ENCODE results near the gene KLHL5.

The KLHL5 gene, protein sequence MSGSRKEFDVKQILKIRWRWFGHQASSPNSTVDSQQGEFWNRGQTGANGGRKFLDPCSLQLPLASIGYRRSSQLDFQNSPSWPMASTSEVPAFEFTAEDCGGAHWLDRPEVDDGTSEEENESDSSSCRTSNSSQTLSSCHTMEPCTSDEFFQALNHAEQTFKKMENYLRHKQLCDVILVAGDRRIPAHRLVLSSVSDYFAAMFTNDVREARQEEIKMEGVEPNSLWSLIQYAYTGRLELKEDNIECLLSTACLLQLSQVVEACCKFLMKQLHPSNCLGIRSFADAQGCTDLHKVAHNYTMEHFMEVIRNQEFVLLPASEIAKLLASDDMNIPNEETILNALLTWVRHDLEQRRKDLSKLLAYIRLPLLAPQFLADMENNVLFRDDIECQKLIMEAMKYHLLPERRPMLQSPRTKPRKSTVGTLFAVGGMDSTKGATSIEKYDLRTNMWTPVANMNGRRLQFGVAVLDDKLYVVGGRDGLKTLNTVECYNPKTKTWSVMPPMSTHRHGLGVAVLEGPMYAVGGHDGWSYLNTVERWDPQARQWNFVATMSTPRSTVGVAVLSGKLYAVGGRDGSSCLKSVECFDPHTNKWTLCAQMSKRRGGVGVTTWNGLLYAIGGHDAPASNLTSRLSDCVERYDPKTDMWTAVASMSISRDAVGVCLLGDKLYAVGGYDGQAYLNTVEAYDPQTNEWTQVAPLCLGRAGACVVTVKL

DNA sequence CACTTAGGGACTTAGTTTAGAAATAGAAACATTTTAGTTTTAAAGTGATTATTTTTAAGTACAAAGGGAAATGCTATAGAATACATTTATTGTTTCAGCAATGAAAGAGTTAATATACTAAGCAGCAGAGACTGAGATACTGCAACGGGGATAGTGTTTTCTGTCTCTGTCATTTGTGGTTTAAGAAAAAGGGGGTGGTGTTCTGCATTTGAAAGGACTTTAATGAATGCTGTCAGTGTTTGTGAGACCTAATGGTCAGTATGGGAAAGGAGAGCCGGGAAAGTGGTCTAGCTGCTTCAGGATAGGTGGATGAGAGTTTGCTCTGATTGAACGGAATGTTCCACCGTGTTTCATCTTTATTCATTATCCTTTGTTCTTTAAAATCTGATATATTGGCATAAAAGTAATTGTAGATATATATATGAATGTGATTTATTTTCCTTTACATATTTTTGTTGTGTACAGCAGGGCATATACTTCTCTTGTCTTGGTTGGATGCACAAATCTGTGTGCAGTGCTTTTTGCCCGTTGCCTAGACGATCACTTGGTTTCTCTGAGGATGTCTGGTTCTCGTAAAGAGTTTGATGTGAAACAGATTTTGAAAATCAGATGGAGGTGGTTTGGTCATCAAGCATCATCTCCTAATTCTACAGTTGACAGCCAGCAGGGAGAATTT, at the start of gene KLHL5:
Gene KLHL5 (plus strand): TSS at position 139 of the 676 bp plus-strand sequence. CDS start 421 bp downstream, at position 560.
- TF ChIP-seq, protein P1, sequence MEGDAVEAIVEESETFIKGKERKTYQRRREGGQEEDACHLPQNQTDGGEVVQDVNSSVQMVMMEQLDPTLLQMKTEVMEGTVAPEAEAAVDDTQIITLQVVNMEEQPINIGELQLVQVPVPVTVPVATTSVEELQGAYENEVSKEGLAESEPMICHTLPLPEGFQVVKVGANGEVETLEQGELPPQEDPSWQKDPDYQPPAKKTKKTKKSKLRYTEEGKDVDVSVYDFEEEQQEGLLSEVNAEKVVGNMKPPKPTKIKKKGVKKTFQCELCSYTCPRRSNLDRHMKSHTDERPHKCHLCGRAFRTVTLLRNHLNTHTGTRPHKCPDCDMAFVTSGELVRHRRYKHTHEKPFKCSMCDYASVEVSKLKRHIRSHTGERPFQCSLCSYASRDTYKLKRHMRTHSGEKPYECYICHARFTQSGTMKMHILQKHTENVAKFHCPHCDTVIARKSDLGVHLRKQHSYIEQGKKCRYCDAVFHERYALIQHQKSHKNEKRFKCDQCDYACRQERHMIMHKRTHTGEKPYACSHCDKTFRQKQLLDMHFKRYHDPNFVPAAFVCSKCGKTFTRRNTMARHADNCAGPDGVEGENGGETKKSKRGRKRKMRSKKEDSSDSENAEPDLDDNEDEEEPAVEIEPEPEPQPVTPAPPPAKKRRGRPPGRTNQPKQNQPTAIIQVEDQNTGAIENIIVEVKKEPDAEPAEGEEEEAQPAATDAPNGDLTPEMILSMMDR (IDR thresholded peaks at IDR 0.05; ENCODE audit: low read depth, low read length, missing control alignments): no peak
- DNase-seq (ENCODE audit: extremely low read depth, low read depth): no peak
- no peak within 1 kb of the TSS for H3K4me3 ChIP-seq (replicated peaks; ENCODE audit: low read depth, low read length)

DNA sequence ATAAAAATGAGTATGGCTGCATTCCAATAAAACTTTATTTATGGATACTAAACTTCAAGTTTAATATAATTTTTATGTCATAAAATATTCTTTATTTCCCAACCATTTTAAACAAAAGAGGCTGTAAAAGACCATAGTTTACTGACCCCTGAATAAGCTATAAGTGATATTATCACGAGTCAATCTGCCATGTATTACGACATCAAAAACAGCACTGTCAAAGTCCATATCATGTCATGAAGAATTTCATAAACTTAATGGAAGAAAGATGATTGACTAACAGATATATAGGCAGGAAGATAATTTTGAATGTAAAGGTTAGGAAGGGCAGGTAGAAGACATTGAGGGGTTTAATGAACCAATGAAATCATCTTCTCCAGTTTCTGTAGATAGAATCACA, 48.0 kb upstream of the KLHL5 start:
- TF ChIP-seq, protein P1 (IDR thresholded peaks at IDR 0.05; ENCODE audit: low read depth, low read length, missing control alignments): no peak
- DNase-seq (ENCODE audit: extremely low read depth, low read depth): no peak

DNA sequence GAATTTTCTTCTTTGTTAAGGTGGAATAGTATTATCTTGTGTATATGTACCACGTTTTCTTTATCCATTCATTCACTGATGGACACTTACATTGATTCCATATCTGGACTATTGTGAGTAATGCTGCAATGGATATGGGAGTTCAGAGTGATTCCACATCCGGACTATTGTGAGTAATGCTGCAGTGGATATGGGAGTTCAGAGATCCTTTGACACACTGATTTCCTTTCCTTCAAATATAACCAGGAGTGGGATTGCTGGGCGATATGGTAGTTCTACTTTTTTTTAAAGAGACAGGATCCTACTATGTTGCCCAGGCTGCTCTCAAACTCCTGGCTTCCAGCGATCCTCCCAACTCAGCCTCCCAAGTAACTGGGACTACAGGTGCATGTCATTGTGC, 41.9 kb upstream of the KLHL5 start:
- DNase-seq (ENCODE audit: extremely low read depth, low read depth): no peak
- TF ChIP-seq, protein P1 (IDR thresholded peaks at IDR 0.05; ENCODE audit: low read depth, low read length, missing control alignments): no peak
- no peak overlapping the region for H3K4me3 ChIP-seq (replicated peaks; ENCODE audit: low read depth, low read length)

More for the DNA sequence above, 48.0 kb upstream of the KLHL5 start:
- H3K4me3 ChIP-seq (replicated peaks; ENCODE audit: low read depth, low read length): no peak overlapping the region

DNA sequence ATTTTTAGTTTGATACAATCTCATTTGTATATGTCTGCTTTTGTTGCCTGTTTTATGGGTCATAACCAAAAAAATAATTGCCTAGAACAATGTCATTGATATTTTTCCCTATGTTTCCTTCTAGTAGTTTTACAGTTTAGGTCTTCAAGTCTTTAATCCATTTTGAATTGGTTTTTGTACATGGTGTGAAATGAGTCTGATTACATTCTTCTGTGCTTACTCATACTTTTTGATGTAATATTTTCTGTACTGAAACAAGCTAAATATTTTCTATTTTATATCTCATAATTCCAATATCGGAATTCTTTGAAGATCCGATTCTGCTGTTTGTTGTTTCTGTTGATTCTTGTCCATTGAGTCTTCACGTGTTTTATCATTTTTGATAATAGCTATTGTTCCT, 40.4 kb upstream of the KLHL5 start:
- H3K4me3 ChIP-seq (replicated peaks; ENCODE audit: low read depth, low read length): no peak overlapping the region
- no peak for DNase-seq (ENCODE audit: extremely low read depth, low read depth)
- TF ChIP-seq, protein P1 (IDR thresholded peaks at IDR 0.05; ENCODE audit: low read depth, low read length, missing control alignments): no peak

DNA sequence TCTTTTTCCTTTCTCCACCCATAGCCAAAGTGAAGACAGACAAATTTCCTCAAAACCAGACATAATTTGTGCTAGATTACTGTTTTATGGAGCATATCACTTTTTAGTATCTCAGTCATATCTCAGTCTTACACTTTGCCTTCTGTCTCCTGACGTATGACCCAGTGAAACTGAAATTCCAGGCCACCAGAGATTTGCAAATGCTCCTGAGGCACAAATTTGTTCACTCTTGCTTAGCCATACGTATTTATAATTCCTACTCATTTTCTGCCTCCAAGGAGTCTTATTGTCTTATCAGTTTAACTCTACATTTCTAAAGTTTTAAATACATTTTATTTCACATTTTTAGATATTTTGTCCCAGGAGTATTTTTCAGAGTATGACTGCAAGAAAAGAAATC, 39.8 kb upstream of the KLHL5 start:
- no peak for DNase-seq (ENCODE audit: extremely low read depth, low read depth)
- TF ChIP-seq, protein P1 (IDR thresholded peaks at IDR 0.05; ENCODE audit: low read depth, low read length, missing control alignments): no peak
- no peak overlapping the region for H3K4me3 ChIP-seq (replicated peaks; ENCODE audit: low read depth, low read length)

DNA sequence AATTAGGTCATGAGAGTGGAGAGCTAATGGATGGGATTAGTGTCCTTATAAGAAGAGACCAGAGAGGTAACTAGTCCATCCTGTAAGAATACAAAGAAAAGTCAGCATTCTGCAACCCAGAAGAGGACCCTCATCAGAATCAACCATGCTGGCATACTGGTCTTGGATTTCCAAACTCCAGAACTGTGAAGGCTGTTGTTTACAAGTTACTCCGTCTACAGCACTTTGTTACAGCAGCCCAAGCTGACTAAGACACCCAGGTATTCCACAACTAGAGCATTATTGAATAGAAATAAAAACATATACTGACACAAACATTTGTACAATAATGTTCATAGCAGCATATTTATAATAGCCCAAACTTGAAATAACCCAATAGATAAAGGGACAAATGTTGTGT, 39.0 kb upstream of the KLHL5 start:
- H3K4me3 ChIP-seq (replicated peaks; ENCODE audit: low read depth, low read length): no peak overlapping the region
- TF ChIP-seq, protein P1 (IDR thresholded peaks at IDR 0.05; ENCODE audit: low read depth, low read length, missing control alignments): no peak
- DNase-seq (ENCODE audit: extremely low read depth, low read depth): no peak

All from HFF-Myc (cell line).